ENCODE measurements around the gene C1QTNF4. TPM values are rescaled to one million over a fixed set of nuclear protein-coding genes. Genes with fewer than 3 reads are reported as not detected.

The C1QTNF4 gene
- total and polyA plus RNA-seq, 2 of the 4 experiments (the other 2 are of a cell fraction): 0.12 TPM; not detected in 1

GRCh38 chr11:47570651-47571356 lies 23.4 kb downstream of the C1QTNF4 start:
- Histone ChIP-seq H3K4me3 (ENCODE audit: insufficient read depth, low read depth, low read length) (no peak overlapping the region), H3K27ac (ENCODE audit: insufficient read depth, low read length) (no peak overlapping the region), H4K5ac (ENCODE audit: low read depth, low read length) (no peak overlapping the region), H3K36me3 (ENCODE audit: control insufficient read depth, insufficient read depth, low read length) (peaks cover 27% of the 10 kb centered on the region), H3K23ac (ENCODE audit: low read depth, low read length) (no peak overlapping the region), H2BK5ac (ENCODE audit: low read depth, low read length, poor library complexity, severe bottlenecking) (no peak overlapping the region), H2AK5ac (ENCODE audit: low read depth, low read length) (no peak overlapping the region), H3K18ac (ENCODE audit: low read depth, low read length) (no peak overlapping the region), H3K27me3 (ENCODE audit: control insufficient read depth, insufficient read depth, low read length) (no peaks in the 10 kb centered on the region), H3K79me1 (ENCODE audit: low read depth in 1 of 2, low read length in 2 of 2) (peaks cover 30 to 64% of the 10 kb centered on the region in 2 experiments), H4K91ac (ENCODE audit: insufficient read depth, low read depth, low read length) (no peak overlapping the region), H3K4me1 (ENCODE audit: control insufficient read depth, insufficient read depth, low read length) (peaks cover 6% of the 10 kb centered on the region), H2BK20ac (ENCODE audit: low read depth, low read length) (no peak overlapping the region), H2AFZ (replicated peaks; ENCODE audit: low read length, poor library complexity) (no peak overlapping the region), H3K14ac (replicated peaks; ENCODE audit: low read depth, low read length) (no peak overlapping the region), H2AK9ac (replicated peaks; ENCODE audit: low read depth, low read length, poor library complexity) (no peak overlapping the region), H2BK15ac (ENCODE audit: low read depth, low read length) (no peak overlapping the region), H4K20me1 (ENCODE audit: insufficient read depth, low read length) (peaks cover 13% of the 10 kb centered on the region; the same call in 1 of the 2 replicates), H4K8ac (ENCODE audit: low read depth in 2 of 2, low read length in 2 of 2) (no peak overlapping the region), H3K56ac (ENCODE audit: extremely low read depth, insufficient read depth, low read length) (no peak overlapping the region), H3K9ac (ENCODE audit: low read depth, low read length) (no peak overlapping the region), H3K4ac (ENCODE audit: low read depth, low read length) (no peak overlapping the region), H3K9me1 (ENCODE audit: insufficient read depth, low read length) (peaks cover 9% of the 10 kb centered on the region), H3K4me2 (ENCODE audit: low read depth, low read length) (no peak overlapping the region), H3K9me3 (ENCODE audit: control insufficient read depth, insufficient read depth, low read length) (no peaks in the 10 kb centered on the region), H2BK120ac (ENCODE audit: low read depth, low read length) (no peak overlapping the region)
- ChIA-PET POLR2A (ENCODE audit: unreplicated experiment) (no interaction called here), CTCF (interaction anchor here (0.6 kb wide), 1 partner anchor 313 kb away, joined by 4 read pairs; no protein-coding TSS in a partner anchor)
- dilution Hi-C loops (cut with HindIII; ENCODE audit: low sequenced_read_pairs, unreplicated experiment): no loop called here
- TF ChIP-seq POLR2A (IDR thresholded peaks at IDR 0.05; ENCODE audit: low read depth, low read length): no peak
- TF ChIP-seq RCOR1 (IDR thresholded peaks at IDR 0.05; ENCODE audit: insufficient replicate concordance, low read length): no peak
- no peak for TF ChIP-seq USF2 (IDR thresholded peaks at IDR 0.05; ENCODE audit: low read depth, low read length)
- no peak for TF ChIP-seq CTCF (conservative IDR thresholded peaks at IDR 0.05; ENCODE audit: low read depth, low read length)
- TF ChIP-seq NFE2L2 (IDR thresholded peaks at IDR 0.05; ENCODE audit: low read depth, low read length): no peak
- TF ChIP-seq SMC3 (IDR thresholded peaks at IDR 0.05; ENCODE audit: low read depth, low read length): no peak
- TF ChIP-seq MXI1 (IDR thresholded peaks at IDR 0.05; ENCODE audit: borderline replicate concordance, low read depth, low read length): no peak
- no peak for TF ChIP-seq CEBPB (IDR thresholded peaks at IDR 0.05; ENCODE audit: low read depth, low read length)
- no peak for TF ChIP-seq MAZ (IDR thresholded peaks at IDR 0.05; ENCODE audit: borderline replicate concordance, low read depth, low read length)
- TF ChIP-seq MAFK (IDR thresholded peaks at IDR 0.05; ENCODE audit: low read depth, low read length): no peak
- TF ChIP-seq RAD21 (IDR thresholded peaks at IDR 0.05; ENCODE audit: low read length): no peak
- TF ChIP-seq CHD1 (IDR thresholded peaks at IDR 0.05; ENCODE audit: low read depth, low read length): no peak
- TF ChIP-seq ELK1 (IDR thresholded peaks at IDR 0.05; ENCODE audit: borderline replicate concordance, low read depth, low read length): no peak
- no peak for TF ChIP-seq RFX5 (IDR thresholded peaks at IDR 0.05; ENCODE audit: low read depth, low read length)
- TF ChIP-seq FOS (IDR thresholded peaks at IDR 0.05; ENCODE audit: low read depth, low read length): no peak
- no peak for TF ChIP-seq BHLHE40 (IDR thresholded peaks at IDR 0.05; ENCODE audit: low read depth, low read length)
- intact Hi-C loops (cut with micrococcal nuclease): no loop called here
- BruUV-seq (replicated peaks): no TSS peak
- no peak for DNase-seq
- WGBS, 2 experiments (ENCODE audit: extremely low coverage in 2 of 2, insufficient read length in 1 of 2): no CpG with 5 or more reads among the region's 3 CpGs
- no peak for ATAC-seq (ENCODE audit: low read depth)
- in situ Hi-C loops (cut with MboI; ENCODE audit: low sequenced_read_pairs): no loop called here
